ENCODE measurements around the gene LAMB4. TPM values are rescaled to one million over a fixed set of nuclear protein-coding genes. Genes with fewer than 3 reads are reported as not detected.

Gene LAMB4
- total RNA-seq, 4 donors from 2014 or later, result 2.0 to 17.3 (median 4.3) TPM; not detected in 1

DNA sequence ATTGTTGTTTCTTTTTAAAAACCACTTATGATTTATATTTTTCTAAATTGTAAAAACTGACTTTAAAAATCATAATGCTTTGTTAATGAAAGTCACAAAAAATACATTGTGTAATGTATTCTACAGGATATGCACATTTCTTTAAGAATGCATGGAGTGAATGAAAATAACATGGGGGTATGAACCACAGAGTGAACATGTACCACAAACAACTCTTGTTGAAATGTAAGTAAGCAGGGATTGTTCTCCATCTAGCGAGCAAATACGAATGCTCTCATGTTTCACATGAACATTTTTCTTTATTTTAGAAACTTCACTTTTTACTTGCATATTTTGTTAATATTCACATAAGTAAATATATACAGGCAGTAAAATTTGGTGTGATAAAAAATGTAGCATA, 35.6 kb upstream of the LAMB4 start:
- DNase-seq, result no peak
- Histone ChIP-seq H3K27ac (no peak overlapping the region), H3K4me1 (no peaks in the 10 kb centered on the region), H3K36me3 (no peaks in the 10 kb centered on the region), H3K9me3 (no peaks in the 10 kb centered on the region), H3K4me3 (no peak overlapping the region), H3K27me3 (no peaks in the 10 kb centered on the region)
- TF ChIP-seq, protein P1, sequence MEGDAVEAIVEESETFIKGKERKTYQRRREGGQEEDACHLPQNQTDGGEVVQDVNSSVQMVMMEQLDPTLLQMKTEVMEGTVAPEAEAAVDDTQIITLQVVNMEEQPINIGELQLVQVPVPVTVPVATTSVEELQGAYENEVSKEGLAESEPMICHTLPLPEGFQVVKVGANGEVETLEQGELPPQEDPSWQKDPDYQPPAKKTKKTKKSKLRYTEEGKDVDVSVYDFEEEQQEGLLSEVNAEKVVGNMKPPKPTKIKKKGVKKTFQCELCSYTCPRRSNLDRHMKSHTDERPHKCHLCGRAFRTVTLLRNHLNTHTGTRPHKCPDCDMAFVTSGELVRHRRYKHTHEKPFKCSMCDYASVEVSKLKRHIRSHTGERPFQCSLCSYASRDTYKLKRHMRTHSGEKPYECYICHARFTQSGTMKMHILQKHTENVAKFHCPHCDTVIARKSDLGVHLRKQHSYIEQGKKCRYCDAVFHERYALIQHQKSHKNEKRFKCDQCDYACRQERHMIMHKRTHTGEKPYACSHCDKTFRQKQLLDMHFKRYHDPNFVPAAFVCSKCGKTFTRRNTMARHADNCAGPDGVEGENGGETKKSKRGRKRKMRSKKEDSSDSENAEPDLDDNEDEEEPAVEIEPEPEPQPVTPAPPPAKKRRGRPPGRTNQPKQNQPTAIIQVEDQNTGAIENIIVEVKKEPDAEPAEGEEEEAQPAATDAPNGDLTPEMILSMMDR (IDR thresholded peaks at IDR 0.05), result no peak
- no peak for TF ChIP-seq POLR2A (IDR thresholded peaks at IDR 0.05)

DNA sequence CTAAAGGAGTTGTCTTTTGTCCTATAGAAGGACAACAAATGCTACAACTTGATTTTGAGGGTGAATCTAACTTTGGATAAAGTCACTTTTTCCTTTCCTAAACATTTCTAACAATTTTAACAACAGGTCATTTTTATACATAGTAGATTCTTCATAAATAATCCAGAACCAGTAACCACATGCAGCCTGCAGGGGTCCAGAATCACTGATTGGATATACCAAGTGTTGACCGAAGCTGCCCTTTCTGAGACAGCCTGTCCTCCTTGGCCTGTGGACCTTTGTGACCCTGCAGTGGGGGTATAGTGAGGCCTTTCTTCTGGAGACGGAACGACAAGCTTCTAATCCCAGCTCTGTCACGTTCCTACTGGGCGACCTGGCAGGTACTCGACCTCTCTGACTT, 34.8 kb upstream of the LAMB4 start:
- Histone ChIP-seq H3K27me3 (no peaks in the 10 kb centered on the region), H3K4me1 (no peaks in the 10 kb centered on the region), H3K27ac (no peak overlapping the region), H3K9me3 (no peaks in the 10 kb centered on the region), H3K36me3 (no peaks in the 10 kb centered on the region), H3K4me3 (no peak overlapping the region)
- TF ChIP-seq, protein P1 (IDR thresholded peaks at IDR 0.05), result no peak
- TF ChIP-seq POLR2A (IDR thresholded peaks at IDR 0.05), result no peak
- no peak for DNase-seq

DNA sequence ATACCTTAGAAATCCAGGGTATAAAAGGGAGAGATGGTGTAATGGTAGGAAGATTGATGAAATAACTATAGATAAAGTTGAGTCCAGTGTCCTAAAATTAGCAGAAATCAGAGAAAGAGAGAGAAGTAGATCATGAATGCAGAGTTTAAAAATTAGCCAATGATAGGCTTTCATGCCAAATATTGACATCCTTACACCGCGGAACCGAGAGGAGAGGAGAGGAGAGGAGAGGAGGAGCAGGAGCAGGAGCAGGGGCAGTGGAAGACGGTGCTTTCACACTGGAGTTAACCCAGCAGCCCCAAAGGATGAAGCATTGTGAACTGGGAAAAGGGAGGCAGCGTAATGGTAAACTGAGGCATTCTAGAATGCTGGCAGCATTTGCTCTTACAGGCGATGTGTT, 34.2 kb upstream of the LAMB4 start:
- Histone ChIP-seq H3K36me3 (no peaks in the 10 kb centered on the region), H3K27me3 (no peaks in the 10 kb centered on the region), H3K4me1 (no peaks in the 10 kb centered on the region), H3K27ac (no peak overlapping the region), H3K9me3 (no peaks in the 10 kb centered on the region), H3K4me3 (no peak overlapping the region)
- TF ChIP-seq, protein P1 (IDR thresholded peaks at IDR 0.05), result no peak
- TF ChIP-seq POLR2A (IDR thresholded peaks at IDR 0.05), result no peak
- DNase-seq, result no peak

DNA sequence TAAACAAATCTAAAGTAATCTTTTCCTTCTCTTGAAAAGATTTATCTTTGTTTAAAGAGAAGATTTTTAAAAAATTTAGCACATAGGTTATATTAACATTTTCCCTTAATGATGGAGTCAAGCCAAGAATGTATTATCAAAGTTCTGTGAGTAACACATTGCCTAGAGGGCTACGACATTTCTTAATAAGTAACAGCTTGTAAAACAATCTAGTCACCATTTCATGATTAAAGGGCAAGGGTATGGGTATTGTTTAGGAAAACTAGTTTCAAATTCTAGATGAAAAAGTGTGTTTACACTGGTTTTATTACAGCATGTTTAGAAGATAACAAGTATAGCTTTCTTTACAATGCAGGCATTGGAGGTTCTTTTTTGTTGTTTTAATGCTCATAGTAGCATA, 28.6 kb upstream of the LAMB4 start:
- no peaks in the 10 kb centered on the region for H3K9me3 ChIP-seq
- TF ChIP-seq, protein P1 (IDR thresholded peaks at IDR 0.05), result no peak
- no peak for TF ChIP-seq POLR2A (IDR thresholded peaks at IDR 0.05)
- no peaks in the 10 kb centered on the region for H3K36me3 ChIP-seq
- H3K27me3 ChIP-seq, result no peaks in the 10 kb centered on the region
- H3K27ac ChIP-seq, result no peak overlapping the region
- no peak overlapping the region for H3K4me3 ChIP-seq
- no peak for DNase-seq
- H3K4me1 ChIP-seq, result no peaks in the 10 kb centered on the region

DNA sequence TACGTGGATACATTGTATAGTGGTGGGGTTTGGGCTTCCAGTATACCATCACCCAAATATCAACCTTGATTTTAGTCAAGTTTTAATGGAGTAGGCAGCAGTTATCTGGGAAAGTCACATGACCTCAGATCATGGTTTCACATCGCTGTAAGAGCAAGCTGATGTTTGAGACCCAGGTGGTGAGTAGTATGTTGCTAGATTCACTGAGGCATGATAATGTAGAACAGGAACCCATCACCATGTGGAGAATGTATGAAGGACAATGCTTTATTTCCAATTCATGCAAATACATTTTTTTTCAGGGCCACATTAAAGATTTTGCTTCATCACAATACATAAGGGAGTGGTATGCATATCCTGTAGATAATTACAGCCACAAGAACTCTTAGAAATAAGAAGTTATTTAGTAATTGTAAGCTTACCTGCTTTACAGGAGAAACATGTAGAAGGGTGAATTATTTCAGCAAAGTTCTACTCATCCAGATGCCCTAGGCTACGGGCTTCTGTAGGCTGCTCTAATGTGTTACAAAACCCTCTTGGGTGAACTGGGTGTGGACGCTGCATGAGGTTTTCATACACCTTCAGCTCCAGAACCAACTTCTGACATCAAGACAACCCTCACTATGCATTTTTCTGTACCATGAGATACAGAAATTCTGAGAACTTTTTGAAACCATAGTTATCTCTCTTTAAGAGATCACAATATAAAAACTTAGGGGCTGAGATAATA, 27.6 kb upstream of the LAMB4 start:
- Histone ChIP-seq H3K36me3 (no peaks in the 10 kb centered on the region), H3K4me3 (no peak overlapping the region), H3K27ac (no peak overlapping the region), H3K27me3 (no peaks in the 10 kb centered on the region), H3K9me3 (no peaks in the 10 kb centered on the region), H3K4me1 (no peaks in the 10 kb centered on the region)
- TF ChIP-seq, protein P1 (IDR thresholded peaks at IDR 0.05), result no peak
- TF ChIP-seq POLR2A (IDR thresholded peaks at IDR 0.05), result no peak
- no peak for DNase-seq

Data from Peyer's patch (tissue), 4 donors.